Esophagus squamous epithelium (tissue), 5 donors: ENCODE results near the gene MT1F. TPM values are rescaled to one million over a fixed set of nuclear protein-coding genes. Genes with fewer than 3 reads are reported as not detected.

Experiments used
- DNase-seq: peaks from one replicate; lab custom pipeline; 2025; lab: John Stamatoyannopoulos, UW
- H3K27ac ChIP-seq, 4 donors: fragments of 200-600 bp; sonication (generic); one replicate each; pipeline ENCODE4 v1.5.1; 2016 to 2019; ENCODE audit warnings: mild to moderate bottlenecking in 1 of 4
- H3K27me3 ChIP-seq, 4 donors: fragments of 200-600 bp; sonication (generic); 1 replicate in 3 of 4; 2 replicates in 1 of 4; pipeline versions ENCODE4 v1.5.1 to v1.6.0; 2017 to 2021; ENCODE audit warnings: antibody characterized with exemption in 1 of 4
- H3K36me3 ChIP-seq, 3 donors: fragments of 200-600 bp; sonication (generic); one replicate each; pipeline ENCODE4 v1.5.1; 2016 to 2019
- H3K4me1 ChIP-seq, 3 donors: fragments of 200-600 bp; sonication (generic); one replicate each; pipeline ENCODE4 v1.5.1; 2017 to 2019
- H3K4me3 ChIP-seq, 4 donors: fragments of 200-600 bp; sonication (generic); 1 replicate in 3 of 4; 2 replicates in 1 of 4; pipeline ENCODE4 v1.5.1; 2016 to 2019; ENCODE audit warnings: mild to moderate bottlenecking in 2 of 4, moderate library complexity in 1 of 4
- H3K9me3 ChIP-seq, 3 donors: fragments of 200-600 bp; sonication (generic); one replicate each; pipeline ENCODE4 v1.5.1; 2016 to 2019
- POLR2A ChIP-seq, 4 donors: fragments of 450-650 bp; IDR thresholded peaks; one replicate each; pipeline ENCODE4 v1.6.1; 2017; ENCODE audit warnings: antibody characterized with exemption in 4 of 4, mild to moderate bottlenecking in 4 of 4, moderate library complexity in 3 of 4
- WGBS, 2 donors: methylation state at CpG; one replicate each; pipeline ENCODE4 v1.1.5; 2018; 5-methylcytosine and 5-hydroxymethylcytosine counted together
- intact Hi-C: fragments of 100-400 bp; cut with DNase I; formaldehyde crosslinking; loops from one replicate; pipeline ENCODE4 v1.15.0; 2022
- total RNA-seq, 4 donors: library from RNA; depleted of rRNA; stranded (reverse); fragments of >200 nt; gene quantifications; one replicate each; pipeline ENCODE4 v1.1.0, GENCODE V29; 2016
- TF ChIP-seq, protein P1 (sequence below), 6 experiments: fragments of 450-650 bp in 4 of 6; fragments of 200-600 bp in 2 of 6; sonication (generic) in 2 of 6; IDR thresholded peaks; one replicate each; pipeline ENCODE4 v1.5.1; 2016 to 2019; ENCODE audit warnings: antibody characterized with exemption in 6 of 6, mild to moderate bottlenecking in 4 of 6, moderate library complexity in 4 of 6
- donor health status: DM: yes; HTN: yes; CAD: no.

Gene MT1F
- total RNA-seq, 4 donors from 2014 or later: 2.8 to 4.2 (median 2.9) TPM; not detected in 1

GRCh38 chr16:56701534-56701933 is 43.8 kb downstream of the MT1F start:
- no peak for TF ChIP-seq POLR2A (IDR thresholded peaks at IDR 0.05)
- TF ChIP-seq, protein P1, sequence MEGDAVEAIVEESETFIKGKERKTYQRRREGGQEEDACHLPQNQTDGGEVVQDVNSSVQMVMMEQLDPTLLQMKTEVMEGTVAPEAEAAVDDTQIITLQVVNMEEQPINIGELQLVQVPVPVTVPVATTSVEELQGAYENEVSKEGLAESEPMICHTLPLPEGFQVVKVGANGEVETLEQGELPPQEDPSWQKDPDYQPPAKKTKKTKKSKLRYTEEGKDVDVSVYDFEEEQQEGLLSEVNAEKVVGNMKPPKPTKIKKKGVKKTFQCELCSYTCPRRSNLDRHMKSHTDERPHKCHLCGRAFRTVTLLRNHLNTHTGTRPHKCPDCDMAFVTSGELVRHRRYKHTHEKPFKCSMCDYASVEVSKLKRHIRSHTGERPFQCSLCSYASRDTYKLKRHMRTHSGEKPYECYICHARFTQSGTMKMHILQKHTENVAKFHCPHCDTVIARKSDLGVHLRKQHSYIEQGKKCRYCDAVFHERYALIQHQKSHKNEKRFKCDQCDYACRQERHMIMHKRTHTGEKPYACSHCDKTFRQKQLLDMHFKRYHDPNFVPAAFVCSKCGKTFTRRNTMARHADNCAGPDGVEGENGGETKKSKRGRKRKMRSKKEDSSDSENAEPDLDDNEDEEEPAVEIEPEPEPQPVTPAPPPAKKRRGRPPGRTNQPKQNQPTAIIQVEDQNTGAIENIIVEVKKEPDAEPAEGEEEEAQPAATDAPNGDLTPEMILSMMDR (IDR thresholded peaks at IDR 0.05): no peak
- intact Hi-C loops: loop anchor here (10.0 kb wide), 2 partner anchors 117 to 187 kb away; partner anchors contain the start of gene MT3
- no peak overlapping the region for H3K4me3 ChIP-seq
- no peak for DNase-seq
- H3K27ac ChIP-seq: peak overlapping the region in 1 of 4 donors; percentile 30
- H3K4me1 ChIP-seq: peaks cover 0 to 10% (median 6%) of the 10 kb centered on the region in 3 donors
- H3K27me3 ChIP-seq: no peaks in the 10 kb centered on the region
- no peaks in the 10 kb centered on the region for H3K36me3 ChIP-seq
- peaks cover 0 to 5% (median 0%) of the 10 kb centered on the region in 3 donors for H3K9me3 ChIP-seq
- WGBS, 2 donors: 82 to 86% methylated on average over 7 of the region's 7 CpGs

GRCh38 chr16:56702836-56703235 is 45.1 kb downstream of the MT1F start:
- WGBS, 2 donors: 88 to 90% methylated on average over 5 of the region's 5 CpGs

More at GRCh38 chr16:56702836-56703235, 45.1 kb downstream of the MT1F start:
- intact Hi-C loops: loop anchor here (10.0 kb wide), 2 partner anchors 118 to 188 kb away; partner anchors contain the start of gene MT3
- TF ChIP-seq POLR2A (IDR thresholded peaks at IDR 0.05): no peak
- TF ChIP-seq, protein P1 (IDR thresholded peaks at IDR 0.05): no peak
- Histone ChIP-seq H3K4me3 (no peak overlapping the region), H3K27me3 (no peaks in the 10 kb centered on the region), H3K9me3 (no peaks in the 10 kb centered on the region), H3K36me3 (no peaks in the 10 kb centered on the region), H3K4me1 (peaks cover 0 to 10% (median 6%) of the 10 kb centered on the region in 3 donors), H3K27ac (no peak overlapping the region)
- no peak for DNase-seq

Other genes starting within 250 kb of the MT1F start
- 100 to 1,000 TPM in 2 of 4 donors, 10 to 100 TPM in 2; 69.9 to 133 (median 111) TPM for gene AMFR, start 232.4 kb upstream of the MT1F start, total RNA-seq
- gene NUDT21, start 206.6 kb upstream of the MT1F start, total RNA-seq: 10 to 100 TPM; 39.4 to 55.5 (median 48.2) TPM
- gene OGFOD1, start 206.4 kb upstream of the MT1F start, total RNA-seq: 10 to 100 TPM; 28.8 to 58.3 (median 32.1) TPM
- gene BBS2, start 137.9 kb upstream of the MT1F start, total RNA-seq: 10 to 100 TPM; 15.2 to 60.8 (median 31.1) TPM
- gene MT4, start 92.9 kb upstream of the MT1F start, total RNA-seq: not detected
- gene MT3, start 68.4 kb upstream of the MT1F start, total RNA-seq: not detected
- gene MT2A, start 49.4 kb upstream of the MT1F start, total RNA-seq: 100 to 1,000 TPM in 2 of 4 donors, 10 to 100 TPM in 2; 76.5 to 157 (median 96.2) TPM
- gene MT1E, start 32.2 kb upstream of the MT1F start, total RNA-seq: 100 to 1,000 TPM in 1 of 4 donors, 10 to 100 TPM in 3; 52.4 to 106 (median 88.7) TPM
- 1 to 10 TPM in 2 of 4 donors, under 1 TPM in 1, not detected in 1; 0.57 to 7.4 (median 4.8) TPM for gene MT1M, start 25.3 kb upstream of the MT1F start, total RNA-seq
- 10 to 100 TPM in 1 of 4 donors, 1 to 10 TPM in 2, not detected in 1; 3.3 to 34.2 (median 5.3) TPM for gene MT1A, start 19.3 kb upstream of the MT1F start, total RNA-seq
- gene MT1B, start 6.1 kb upstream of the MT1F start, total RNA-seq: not detected
- gene MT1G, start 10.1 kb downstream of the MT1F start, total RNA-seq: 10 to 100 TPM in 3 of 4 donors, 1 to 10 TPM in 1; 5.8 to 52.1 (median 16.5) TPM
- gene MT1H, start 11.9 kb downstream of the MT1F start, total RNA-seq: 1 to 10 TPM in 1 of 4 donors, not detected in 3; 5.7 TPM
- gene MT1X, start 24.5 kb downstream of the MT1F start, total RNA-seq: 1,000 to 10,000 TPM in 1 of 4 donors, 100 to 1,000 TPM in 3; 343 to 1,688 (median 688) TPM
- gene NUP93, start 72.2 kb downstream of the MT1F start, total RNA-seq: 10 to 100 TPM; 38.2 to 46.5 (median 41.2) TPM
- not detected for gene SLC12A3, start 207.2 kb downstream of the MT1F start, total RNA-seq